LNCaP clone FGC (cell line): ENCODE results near the gene DSCAM.

ENCODE experiments used
- DNase-seq: peaks from one replicate; pipeline ENCODE4 v3.0.0-alpha.2; 2011; ENCODE audit warnings: low read depth
- H3K4me3 ChIP-seq: 2 replicates; pipeline ENCODE4 v1.5.1; 2011; ENCODE audit warnings: mild to moderate bottlenecking, low read depth, low read length, control low read depth
- TF ChIP-seq, protein P1 (sequence below): IDR thresholded peaks from 2 replicates; pipeline ENCODE4 v1.5.1; 2012; ENCODE audit warnings: mild to moderate bottlenecking; ENCODE audit not compliant: control insufficient read depth, insufficient read depth; ENCODE audit errors: extremely low read depth

DSCAM gene

DNA sequence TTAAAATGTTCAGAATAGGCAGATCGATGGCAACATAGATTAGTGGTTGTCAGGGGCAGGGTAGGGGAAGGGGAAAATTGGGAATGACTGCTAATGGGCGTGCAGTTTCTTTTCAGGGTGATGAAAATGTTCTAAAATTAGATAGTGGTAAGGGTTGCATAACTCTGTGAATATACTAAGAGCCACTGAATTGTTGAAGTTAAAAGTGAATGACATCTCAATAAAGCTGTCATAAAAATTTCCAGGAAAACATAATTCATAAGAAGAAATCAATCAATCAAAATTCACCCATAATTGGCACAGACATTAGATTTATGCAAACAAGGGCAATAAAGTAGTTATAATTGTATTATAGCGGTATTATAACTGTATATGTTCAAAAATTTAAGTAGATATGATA lies 751.5 kb downstream of the DSCAM start:
- no peak for DNase-seq
- TF ChIP-seq, protein P1, sequence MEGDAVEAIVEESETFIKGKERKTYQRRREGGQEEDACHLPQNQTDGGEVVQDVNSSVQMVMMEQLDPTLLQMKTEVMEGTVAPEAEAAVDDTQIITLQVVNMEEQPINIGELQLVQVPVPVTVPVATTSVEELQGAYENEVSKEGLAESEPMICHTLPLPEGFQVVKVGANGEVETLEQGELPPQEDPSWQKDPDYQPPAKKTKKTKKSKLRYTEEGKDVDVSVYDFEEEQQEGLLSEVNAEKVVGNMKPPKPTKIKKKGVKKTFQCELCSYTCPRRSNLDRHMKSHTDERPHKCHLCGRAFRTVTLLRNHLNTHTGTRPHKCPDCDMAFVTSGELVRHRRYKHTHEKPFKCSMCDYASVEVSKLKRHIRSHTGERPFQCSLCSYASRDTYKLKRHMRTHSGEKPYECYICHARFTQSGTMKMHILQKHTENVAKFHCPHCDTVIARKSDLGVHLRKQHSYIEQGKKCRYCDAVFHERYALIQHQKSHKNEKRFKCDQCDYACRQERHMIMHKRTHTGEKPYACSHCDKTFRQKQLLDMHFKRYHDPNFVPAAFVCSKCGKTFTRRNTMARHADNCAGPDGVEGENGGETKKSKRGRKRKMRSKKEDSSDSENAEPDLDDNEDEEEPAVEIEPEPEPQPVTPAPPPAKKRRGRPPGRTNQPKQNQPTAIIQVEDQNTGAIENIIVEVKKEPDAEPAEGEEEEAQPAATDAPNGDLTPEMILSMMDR = no peak

DNA sequence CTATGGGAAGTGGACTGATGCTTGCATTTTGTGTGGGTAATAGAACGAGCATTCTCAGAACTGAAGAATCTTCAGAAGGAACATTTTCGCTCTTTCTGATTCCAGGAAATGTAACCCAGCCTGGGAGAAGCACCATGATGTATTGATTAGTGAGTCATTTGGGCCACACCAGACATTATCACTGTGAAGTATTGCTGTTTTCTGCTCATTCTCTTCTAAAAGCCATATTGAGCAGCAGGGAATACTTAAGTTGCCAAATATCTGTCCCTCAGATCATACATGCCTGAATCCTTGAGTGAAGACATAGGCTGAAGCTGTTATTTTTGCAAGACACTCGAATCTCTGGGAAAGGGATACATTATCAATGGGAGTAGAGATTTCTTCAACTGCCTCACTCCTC lies 766.6 kb downstream of the DSCAM start:
- no peak for DNase-seq
- TF ChIP-seq, protein P1 = no peak
- no peak overlapping the region for H3K4me3 ChIP-seq

More for the DNA sequence above, 751.5 kb downstream of the DSCAM start:
- H3K4me3 ChIP-seq = no peak overlapping the region

DNA sequence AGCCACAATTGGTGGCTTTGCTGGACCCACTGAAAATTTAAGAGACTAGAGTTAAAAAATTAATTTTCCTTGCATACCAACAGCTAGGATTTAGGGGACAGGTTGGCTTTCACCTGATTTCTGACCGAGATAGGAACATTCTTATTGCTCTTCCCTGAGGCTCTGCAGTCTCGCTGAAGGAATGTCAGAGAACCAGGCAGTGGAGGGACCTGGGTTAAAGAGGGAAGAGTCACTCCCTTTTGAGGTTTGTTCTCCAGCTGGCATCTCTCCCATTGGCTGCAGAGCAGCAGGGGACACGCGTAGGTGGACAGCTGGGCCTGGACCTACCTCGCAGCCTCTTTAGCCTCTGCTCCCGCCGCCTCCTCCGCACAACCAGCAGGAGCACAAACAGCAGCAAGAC lies 772.2 kb downstream of the DSCAM start:
- TF ChIP-seq, protein P1 = no peak
- no peak for DNase-seq
- no peak overlapping the region for H3K4me3 ChIP-seq

DNA sequence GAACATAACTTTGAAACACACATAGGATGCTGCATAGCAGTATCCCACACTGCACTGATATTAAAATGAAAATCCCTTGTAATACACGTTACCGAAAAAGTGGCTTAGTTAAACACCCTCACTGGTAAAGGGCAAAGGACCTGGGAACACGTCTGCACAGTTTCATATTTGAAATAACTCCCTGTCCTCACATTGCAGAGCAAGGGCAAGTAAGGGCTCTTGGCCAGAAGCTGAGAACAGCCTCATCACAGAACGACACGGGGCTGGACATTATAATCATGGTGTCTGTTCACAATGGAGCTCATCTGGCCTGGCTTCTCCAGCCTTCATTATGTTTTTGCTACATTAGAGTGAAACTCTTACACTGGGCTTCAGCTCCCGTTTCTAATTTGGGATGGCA lies 772.8 kb downstream of the DSCAM start:
- H3K4me3 ChIP-seq = no peak overlapping the region
- no peak for DNase-seq
- TF ChIP-seq, protein P1 = no peak

DNA sequence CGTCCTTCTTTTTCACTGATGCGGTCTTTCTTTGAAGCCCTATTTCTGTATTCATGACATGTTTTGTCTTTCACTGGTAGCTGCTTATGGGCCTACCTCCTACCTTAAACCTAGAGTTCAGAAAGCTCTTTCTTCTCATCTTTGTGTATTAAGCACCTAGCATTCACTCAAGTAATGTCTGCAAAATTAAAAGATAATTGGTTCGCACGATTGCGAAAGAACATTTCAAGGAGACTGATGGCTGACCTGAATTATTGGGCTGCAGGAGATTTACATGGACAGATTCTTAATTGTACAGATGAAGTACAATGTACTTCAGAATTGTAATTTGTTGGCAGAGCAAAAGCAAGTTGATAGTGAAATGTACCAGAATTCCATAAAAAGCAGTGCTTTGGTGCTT lies 773.3 kb downstream of the DSCAM start:
- no peak for DNase-seq
- TF ChIP-seq, protein P1 = no peak
- no peak overlapping the region for H3K4me3 ChIP-seq

DNA sequence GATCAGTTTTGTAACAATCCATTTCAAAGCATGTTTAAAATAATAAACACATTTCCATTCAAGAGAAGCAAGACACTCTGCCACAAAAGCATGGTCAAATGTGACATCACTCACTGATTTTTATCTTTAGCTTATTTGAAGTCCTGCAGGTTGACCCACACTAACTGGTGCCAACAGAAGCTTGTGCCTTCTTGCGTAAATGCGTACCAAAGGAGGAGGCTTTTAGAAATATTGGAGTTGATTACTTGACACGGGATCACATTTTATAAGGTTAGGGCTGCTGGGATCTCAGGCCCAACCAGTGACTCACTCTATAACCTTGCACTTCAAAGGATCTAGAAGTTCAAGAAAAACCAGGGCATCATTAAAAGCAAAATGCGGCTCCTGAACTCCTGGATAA lies 776.1 kb downstream of the DSCAM start:
- TF ChIP-seq, protein P1 = no peak
- no peak overlapping the region for H3K4me3 ChIP-seq
- peak; percentile 37 for DNase-seq

DNA sequence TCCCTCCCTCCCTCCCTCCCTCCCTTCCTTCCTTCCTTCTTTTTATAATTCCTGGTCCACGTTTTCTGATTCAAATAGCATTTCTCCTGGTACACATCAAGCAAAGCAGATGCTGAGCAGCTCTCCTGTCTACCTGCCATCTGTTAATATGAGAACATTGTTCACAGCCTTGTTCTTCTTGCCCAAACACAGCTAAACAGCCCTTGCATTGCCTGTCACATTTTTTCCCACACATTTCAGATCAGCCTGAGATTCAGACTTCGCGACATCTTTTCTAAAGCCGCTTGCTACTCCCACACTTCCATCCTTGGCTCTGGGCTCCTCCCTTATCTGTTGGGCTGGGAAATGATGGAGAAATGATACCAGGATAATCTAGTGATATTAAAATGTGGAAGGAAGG lies 779.2 kb downstream of the DSCAM start:
- TF ChIP-seq, protein P1 = no peak
- no peak for DNase-seq
- H3K4me3 ChIP-seq = no peak overlapping the region
